HL-60 (cell line): Measurements from ENCODE around the gene F8.

Experiments
- DNase-seq, 2 experiments: peaks; one replicate each; pipeline ENCODE4 v3.0.0-alpha.2; 2010 to 2020; ENCODE audit warnings: low read depth in 1 of 2, low spot score in 1 of 2
- H3K27ac ChIP-seq: fragments of 250-450 bp; sonication (Bioruptor Pico); replicated peaks from 2 replicates; pipeline ENCODE4 v1.5.1; 2020; ENCODE audit warnings: mild to moderate bottlenecking, moderate library complexity
- H3K27me3 ChIP-seq: fragments of 250-450 bp; sonication (Bioruptor Pico); 2 replicates; pipeline ENCODE4 v1.5.1; 2021; ENCODE audit warnings: mild to moderate bottlenecking, moderate library complexity; ENCODE audit not compliant: insufficient read depth, poor library complexity, severe bottlenecking
- H3K4me3 ChIP-seq: replicated peaks from 2 replicates; pipeline ENCODE4 v1.5.1; 2011; ENCODE audit warnings: mild to moderate bottlenecking, control low read depth, low read length; ENCODE audit not compliant: insufficient read depth
- CTCF ChIP-seq: IDR thresholded peaks from one replicate; pipeline ENCODE4 v1.5.1; 2011; ENCODE audit warnings: low read length, control low read depth, inconsistent platforms; ENCODE audit not compliant: insufficient read depth
- GABPA ChIP-seq: IDR thresholded peaks from 2 replicates; pipeline ENCODE4 v1.6.1; 2012; ENCODE audit warnings: low read depth
- POLR2AphosphoS5 ChIP-seq: IDR thresholded peaks from 2 replicates; pipeline ENCODE4 v1.6.1; 2012; ENCODE audit warnings: low read depth
- SPI1 ChIP-seq: IDR thresholded peaks from 2 replicates; pipeline ENCODE4 v1.6.1; 2012; ENCODE audit warnings: low read depth, mild to moderate bottlenecking, borderline replicate concordance
- TF ChIP-seq, protein P1 (sequence below): IDR thresholded peaks from 2 replicates; pipeline ENCODE4 v1.6.1; 2012; ENCODE audit warnings: low read depth; ENCODE audit not compliant: insufficient replicate concordance

Gene F8

GRCh38 chrX:154987940-154988339, 34.6 kb downstream of the F8 start:
- H3K27me3 ChIP-seq, result no peaks in the 10 kb centered on the region
- no peak overlapping the region for H3K27ac ChIP-seq
- H3K4me3 ChIP-seq, result no peak overlapping the region
- no peak for TF ChIP-seq CTCF
- no peak for TF ChIP-seq GABPA
- TF ChIP-seq, protein P1, sequence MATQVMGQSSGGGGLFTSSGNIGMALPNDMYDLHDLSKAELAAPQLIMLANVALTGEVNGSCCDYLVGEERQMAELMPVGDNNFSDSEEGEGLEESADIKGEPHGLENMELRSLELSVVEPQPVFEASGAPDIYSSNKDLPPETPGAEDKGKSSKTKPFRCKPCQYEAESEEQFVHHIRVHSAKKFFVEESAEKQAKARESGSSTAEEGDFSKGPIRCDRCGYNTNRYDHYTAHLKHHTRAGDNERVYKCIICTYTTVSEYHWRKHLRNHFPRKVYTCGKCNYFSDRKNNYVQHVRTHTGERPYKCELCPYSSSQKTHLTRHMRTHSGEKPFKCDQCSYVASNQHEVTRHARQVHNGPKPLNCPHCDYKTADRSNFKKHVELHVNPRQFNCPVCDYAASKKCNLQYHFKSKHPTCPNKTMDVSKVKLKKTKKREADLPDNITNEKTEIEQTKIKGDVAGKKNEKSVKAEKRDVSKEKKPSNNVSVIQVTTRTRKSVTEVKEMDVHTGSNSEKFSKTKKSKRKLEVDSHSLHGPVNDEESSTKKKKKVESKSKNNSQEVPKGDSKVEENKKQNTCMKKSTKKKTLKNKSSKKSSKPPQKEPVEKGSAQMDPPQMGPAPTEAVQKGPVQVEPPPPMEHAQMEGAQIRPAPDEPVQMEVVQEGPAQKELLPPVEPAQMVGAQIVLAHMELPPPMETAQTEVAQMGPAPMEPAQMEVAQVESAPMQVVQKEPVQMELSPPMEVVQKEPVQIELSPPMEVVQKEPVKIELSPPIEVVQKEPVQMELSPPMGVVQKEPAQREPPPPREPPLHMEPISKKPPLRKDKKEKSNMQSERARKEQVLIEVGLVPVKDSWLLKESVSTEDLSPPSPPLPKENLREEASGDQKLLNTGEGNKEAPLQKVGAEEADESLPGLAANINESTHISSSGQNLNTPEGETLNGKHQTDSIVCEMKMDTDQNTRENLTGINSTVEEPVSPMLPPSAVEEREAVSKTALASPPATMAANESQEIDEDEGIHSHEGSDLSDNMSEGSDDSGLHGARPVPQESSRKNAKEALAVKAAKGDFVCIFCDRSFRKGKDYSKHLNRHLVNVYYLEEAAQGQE, result no peak
- TF ChIP-seq POLR2AphosphoS5, result no peak
- no peak for TF ChIP-seq SPI1
- no peak for DNase-seq

DNA sequence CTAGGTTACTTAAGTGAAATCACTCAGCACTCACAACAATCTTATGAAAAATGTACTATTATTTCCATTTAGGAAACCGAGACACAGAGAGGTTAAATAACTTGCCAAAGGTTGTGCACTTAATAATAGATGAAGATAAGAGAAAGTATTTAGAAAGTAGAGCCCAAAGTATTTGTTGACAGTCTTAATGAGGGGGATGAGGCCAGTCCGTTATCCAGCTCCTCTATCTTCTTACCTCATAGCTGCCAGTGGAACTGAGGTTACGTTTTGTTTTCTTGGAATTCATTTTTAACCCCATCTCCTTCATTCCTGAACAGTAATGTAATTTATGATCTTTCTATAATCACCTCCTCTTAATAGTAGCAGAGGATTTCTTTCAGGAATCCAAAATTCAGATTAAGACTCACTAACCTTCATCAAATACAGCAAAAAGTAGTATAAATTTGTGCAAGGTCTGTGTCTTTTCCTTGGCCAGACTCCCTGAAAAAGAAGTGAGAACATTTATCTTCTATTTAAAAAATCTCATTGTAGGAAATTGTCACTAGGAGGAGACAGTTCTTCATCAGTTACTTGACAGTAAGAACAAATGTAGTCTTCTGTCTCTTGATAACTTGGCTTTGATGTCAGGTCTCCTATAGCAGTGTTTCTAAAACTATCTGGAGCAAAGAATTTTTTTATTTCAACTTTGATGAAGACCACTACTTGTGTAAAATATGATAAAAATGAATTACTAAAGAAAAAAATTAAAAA, 35.5 kb downstream of the F8 start:
- Histone ChIP-seq H3K4me3 (no peak overlapping the region), H3K27ac (no peak overlapping the region), H3K27me3 (no peaks in the 10 kb centered on the region)
- TF ChIP-seq CTCF, result no peak
- TF ChIP-seq, protein P1, result no peak
- no peak for TF ChIP-seq POLR2AphosphoS5
- no peak for TF ChIP-seq GABPA
- no peak for TF ChIP-seq SPI1
- DNase-seq, result no peak

GRCh38 chrX:154981116-154981411, 41.5 kb downstream of the F8 start:
- Histone ChIP-seq H3K27ac (no peak overlapping the region), H3K4me3 (no peak overlapping the region), H3K27me3 (no peaks in the 10 kb centered on the region)
- TF ChIP-seq, protein P1, result no peak
- no peak for DNase-seq
